Measurements from ENCODE around the gene PDE4D. TPM values are rescaled to one million over a fixed set of nuclear protein-coding genes. Genes with fewer than 3 reads are reported as not detected.
A peak's percentile ranks its signal among the peaks of the same experiment; 100 is the strongest.
"Not testable (repeated sequence)": the region's sequence is repeated elsewhere in the genome, so short reads cannot be mapped to it uniquely, and the experiment has no call there.

PDE4D gene
- total RNA-seq, 1 experiment from 2014 or later, result 34.2 TPM

DNA sequence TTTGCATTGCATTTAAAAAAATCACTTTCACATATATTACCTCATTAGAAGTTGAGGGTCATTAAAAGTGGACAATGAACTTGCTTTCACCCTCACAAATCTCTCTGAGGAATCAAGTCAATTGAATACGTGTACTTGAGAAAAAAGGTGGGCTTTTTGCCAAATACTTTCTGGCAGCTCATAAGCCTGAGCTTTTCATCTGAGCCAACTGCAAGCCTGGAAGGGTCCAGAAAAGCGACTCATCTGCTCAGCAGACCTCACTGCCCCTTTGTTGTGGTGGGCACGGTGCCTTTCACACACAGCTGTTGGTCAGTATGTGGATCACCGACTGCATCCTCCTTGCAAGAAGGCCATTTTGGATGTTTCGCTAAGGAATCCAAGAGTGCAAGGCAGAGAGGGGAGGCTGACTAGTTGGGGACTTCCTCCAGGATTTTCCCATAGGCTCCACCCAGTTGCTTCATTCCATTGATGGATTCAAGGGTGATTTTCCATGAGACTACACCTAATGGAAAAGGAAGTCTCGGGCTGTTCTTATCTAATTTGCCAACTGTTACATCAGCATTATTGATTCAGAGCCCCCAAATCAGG, 564.7 kb downstream of the PDE4D start:
- DNase-seq (ENCODE audit: low spot score), result peak; percentile 52

DNA sequence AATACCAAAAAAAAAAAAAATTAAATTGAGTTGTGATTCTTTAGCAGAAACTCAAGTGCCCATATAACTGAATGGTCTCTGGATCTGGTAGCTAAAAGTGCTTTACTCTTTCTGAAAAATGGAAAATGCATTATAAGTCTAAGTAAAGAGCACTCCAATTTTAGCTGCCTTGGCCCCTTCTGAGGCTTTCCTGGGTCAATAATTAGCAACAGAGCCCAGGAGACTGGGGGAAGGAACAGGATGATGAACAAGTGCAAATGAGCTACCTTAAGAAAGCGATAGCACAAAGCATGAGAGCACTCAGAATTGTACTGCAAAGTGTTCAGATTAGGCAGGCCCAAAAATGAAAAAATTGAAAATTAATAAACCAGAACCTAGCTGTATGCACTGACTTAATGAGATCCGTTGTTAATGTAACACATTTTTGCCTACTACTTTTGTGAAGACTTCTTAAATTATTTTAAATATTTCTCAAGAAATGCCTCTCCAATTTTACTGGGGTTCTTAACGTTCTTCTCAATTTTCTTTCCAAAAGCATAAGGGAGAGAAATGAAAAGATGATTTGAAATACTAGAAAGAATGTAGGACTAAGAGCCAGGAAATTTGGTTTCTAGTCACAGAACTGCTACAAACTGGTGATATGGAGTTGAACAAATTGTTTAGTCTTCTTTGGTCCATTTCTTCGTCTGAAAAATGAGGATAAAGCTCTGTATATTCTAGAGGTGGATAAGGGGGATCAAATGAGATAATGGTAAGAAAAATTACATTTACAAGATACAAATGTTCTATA, 566.1 kb downstream of the PDE4D start:
- no peak for DNase-seq (ENCODE audit: low spot score)

DNA sequence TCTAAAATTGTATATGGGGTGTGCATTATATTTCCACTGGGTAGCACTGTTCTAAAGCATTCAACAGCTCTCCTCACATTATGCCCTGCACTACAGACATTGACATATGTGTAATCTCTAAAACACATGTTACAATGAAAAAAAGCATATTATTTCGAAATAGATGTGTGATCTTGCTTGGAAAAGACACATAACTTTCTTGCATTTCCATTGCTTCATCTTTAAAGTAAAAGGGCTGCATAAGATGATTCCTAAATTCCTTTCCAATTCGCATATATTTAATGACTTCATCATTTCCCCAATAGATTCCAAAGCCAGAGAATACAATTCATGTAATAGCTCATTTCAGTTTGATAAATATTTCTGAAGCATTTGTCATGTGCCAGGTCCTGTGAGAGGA, 566.9 kb downstream of the PDE4D start:
- no peak for DNase-seq (ENCODE audit: low spot score)

DNA sequence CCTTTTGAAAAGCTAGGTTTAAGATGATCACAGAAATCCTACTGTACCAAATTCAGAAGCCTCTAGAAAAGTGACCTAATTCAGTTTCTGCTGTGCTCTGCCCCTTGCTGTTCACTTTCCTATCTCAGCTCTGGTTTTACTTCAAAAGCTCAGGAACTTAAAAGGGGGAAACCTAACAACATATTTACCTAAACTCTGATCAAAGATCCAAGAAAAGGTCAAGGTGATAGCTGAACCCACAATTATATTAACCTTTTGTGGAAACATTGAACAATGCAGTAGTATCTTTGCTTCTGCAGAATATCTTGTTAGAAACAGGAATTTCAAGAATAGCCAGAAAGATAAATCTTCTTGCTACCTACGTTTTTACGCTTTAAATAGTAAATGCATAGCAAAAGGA, 568.5 kb downstream of the PDE4D start:
- DNase-seq (ENCODE audit: low spot score), result no peak

DNA sequence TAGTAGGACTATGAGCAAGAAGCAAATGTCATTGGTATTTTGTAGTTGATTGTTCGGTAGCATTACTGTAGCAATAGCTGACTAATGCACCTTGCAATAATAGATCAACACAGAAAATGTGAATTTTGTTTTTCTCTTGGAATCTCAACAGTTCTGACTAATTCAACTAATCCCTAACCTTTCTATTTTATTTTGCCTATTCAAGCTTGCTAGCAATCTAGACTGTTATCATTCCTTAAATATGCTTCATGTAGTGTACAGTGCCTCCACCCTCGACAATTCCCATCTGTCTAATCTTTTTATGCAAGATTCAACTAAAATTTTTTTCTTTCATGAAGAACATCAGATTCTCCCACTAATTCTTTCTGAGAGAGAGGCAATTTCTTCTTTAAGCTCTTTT, 570.6 kb downstream of the PDE4D start:
- DNase-seq (ENCODE audit: low spot score), result no peak

DNA sequence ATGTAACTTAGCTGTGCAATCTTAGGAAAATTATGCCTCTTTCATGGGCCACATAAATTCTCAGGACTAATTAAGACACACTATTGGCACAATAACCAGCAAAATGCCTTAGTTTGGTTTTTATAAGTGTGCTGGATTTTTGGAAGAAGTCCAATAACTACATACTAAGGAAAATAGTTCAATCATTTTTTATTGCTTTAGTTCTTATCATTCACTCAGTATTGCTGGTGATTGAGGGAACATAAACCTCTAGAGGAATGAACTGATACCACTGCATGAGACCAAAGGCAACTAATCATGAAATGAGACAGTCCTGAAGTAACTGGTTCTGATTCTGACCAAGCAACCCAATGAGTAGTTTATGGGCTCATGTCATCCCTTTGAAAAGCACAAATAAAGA, 571.5 kb downstream of the PDE4D start:
- no peak for DNase-seq (ENCODE audit: low spot score)

DNA sequence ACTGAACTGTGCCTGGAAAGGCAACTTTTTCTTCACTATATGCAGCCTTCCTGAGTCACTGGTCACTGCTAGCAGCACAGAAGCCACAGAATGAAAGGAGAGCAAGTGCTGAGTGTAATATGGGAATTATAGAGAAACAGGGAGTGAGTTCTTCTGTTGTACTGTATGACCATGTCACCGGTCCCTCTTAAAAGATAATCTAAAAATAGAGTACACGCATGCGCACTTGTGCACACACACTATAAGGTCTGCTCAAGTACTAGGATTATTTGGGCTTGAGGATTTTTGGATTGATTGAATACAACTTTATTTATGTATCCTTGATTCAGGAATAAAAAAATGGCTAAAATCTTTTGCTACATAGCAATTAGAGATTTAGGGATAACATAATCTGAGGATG, 571.9 kb downstream of the PDE4D start:
- no peak for DNase-seq (ENCODE audit: low spot score)

DNA sequence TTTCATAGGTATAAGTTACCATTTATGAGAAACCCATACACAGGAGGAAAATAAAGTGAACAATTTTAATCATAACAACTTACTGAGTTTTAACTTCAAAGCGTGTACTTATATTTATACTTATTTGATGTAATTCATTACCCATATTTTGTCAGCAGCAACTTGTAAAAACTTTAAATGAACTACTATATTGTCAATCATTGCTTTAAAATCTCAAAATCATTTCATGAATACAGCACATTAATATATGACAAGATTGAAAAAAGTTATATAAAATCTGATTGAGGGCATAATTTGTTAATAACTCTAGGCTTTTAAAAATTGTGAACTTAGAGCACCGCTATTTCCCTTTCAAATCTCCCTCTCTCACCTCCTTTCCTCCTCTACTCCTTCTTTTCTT, 573.1 kb downstream of the PDE4D start:
- no peak for DNase-seq (ENCODE audit: low spot score)

DNA sequence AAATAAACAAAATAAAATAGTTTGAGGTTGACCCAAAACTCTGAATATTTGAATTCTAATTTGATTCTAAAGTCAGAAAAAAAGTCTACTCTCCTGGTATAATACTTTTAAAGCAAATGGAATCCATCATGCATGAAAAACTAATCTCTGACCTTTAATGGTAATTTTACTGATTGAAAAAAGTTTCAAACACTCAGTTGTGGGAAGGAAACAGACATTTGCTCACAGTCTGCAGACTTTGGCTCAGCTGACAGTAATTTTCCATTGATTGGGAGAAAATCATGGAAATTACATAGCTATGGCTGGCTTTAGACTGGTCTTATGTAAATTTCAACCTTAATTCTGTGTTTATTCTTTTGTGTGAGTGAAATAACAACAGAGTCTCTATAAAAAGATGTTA, 574.3 kb downstream of the PDE4D start:
- DNase-seq (ENCODE audit: low spot score), result no peak

DNA sequence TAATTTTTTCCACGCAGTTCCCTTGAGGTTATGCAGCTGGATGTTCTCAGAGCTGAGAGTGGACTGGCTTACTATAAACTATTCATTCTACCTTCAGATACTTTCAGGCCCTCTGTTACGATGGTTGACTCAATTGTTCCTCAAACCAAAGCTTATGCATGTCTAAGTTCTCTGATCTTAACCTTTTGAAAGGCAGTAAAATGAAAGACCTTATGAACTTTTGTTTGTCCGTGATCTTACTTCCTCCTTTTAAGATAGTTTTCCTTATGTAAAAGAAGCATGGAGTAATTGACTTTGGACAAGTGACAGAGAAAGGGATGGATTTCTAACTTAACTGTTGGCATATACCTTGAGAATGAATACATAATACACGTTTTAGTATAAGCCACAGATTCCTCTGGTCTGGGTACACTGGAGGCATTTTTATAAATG, 575.7 kb downstream of the PDE4D start:
- no peak for DNase-seq (ENCODE audit: low spot score)

DNA sequence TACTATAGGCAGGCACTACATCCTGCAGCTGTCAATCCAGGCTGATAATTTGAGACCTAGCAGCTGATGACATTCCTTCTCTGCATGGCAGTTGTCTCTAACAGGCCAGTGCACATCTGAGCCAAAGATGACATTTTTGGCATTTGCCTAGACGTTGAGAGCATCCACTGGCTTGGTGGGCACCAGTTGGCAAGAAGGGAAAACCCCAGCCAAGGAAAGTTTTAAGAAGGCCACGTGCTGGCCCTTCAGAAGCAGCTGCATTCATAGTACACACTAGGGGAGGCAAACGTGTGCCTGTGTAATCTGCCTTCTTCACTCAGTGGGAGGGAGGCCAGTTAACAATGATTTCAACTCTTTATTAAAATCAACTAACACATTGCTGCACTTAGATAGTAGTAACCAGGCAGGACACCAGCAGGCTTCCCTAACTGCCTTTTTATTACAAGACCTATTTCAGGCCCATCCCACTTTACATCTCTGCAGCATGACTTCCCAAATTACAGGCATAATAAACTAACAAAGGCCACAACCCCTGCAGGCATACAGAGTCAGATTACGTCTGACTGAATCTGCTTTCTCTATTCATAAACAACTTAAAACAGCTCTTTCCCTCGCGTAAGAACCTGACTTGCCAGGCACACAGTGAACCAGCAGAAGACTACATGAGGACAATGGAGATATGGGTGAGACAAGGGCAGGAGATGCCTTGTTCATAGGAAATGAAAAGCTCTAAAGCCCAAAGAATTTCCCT, 576.3 kb downstream of the PDE4D start:
- peak; percentile 89 for DNase-seq (ENCODE audit: low spot score)

DNA sequence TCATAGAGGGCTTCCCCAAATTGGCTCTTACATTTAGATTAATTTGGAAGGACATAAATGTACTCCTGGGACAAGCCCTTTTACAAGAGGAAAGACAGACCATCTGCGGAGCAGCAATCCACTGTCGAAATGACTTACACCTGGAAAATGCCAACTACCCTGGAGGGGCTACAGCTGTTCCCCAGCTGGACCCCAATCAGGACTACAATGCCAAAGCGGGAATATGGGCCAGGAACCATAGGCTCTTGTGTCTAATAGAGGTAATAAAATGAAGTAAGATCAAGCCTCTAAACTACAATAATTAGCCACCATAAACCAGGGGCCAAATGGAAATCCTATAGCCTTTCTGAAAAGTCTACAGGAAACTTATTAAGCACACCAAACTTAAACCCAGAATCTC, 581.3 kb downstream of the PDE4D start:
- DNase-seq (ENCODE audit: low spot score), result no peak

DNA sequence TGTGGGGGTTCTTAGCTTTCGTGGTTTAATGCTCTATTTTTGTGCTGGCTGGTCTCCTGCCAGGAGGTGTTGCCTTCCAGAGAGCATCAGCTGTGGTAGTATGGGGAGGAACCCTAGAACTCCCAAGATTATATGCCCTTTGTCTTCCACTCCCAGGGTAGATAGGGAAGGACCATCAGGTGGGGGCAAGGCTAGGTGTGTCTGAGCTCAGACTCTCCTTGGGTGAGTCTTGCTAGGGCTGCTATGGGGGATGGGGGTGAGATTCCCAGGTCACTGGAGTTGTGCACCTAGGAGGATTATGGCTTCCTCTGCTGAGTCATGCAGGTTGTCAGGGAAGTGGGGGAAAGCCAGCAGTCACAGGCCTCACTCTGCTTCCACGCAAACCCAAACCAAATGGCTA, 584.8 kb downstream of the PDE4D start:
- DNase-seq (ENCODE audit: low spot score), result not testable (repeated sequence)

DNA sequence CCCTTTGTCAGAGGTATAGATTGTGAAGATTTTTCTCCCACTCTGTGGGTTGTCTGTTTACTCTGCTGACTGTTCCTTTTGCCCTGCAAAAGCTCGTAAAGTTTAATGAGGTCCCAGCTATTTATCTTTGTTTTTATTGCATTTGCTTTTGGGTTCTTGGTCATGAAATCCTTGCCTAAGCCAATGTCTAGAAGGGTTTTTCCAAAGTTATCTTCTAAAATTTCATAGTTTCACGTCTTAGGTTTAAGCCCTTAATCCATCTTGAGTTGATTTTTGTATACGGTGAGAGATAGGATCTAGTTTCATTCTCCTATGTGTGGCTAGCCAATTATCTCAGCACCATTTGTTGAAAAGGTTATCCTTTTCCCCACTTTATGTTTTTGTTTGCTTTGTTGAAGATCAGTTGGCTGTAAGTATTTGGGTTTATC, 590.2 kb downstream of the PDE4D start:
- peak; percentile 65 for DNase-seq (ENCODE audit: low spot score)

DNA sequence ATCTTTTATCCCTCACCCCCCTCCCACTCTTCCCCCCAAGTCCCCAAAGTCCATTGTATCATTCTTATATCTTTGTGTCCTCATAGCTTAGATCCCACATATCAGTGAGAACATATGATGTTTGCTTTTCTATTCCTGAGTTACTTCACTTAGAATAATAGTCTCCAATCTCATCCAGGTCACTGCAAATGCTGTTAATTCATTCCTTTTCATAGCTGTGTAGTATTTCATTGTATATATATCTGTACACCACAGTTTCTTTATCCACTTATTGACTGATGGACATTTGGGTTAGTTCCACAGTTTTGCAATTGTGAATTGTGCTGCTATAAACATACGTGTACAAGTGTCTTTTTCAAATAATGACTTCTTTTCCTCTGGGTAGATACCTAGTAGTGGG, 591.0 kb downstream of the PDE4D start:
- not testable (repeated sequence) for DNase-seq (ENCODE audit: low spot score)

DNA sequence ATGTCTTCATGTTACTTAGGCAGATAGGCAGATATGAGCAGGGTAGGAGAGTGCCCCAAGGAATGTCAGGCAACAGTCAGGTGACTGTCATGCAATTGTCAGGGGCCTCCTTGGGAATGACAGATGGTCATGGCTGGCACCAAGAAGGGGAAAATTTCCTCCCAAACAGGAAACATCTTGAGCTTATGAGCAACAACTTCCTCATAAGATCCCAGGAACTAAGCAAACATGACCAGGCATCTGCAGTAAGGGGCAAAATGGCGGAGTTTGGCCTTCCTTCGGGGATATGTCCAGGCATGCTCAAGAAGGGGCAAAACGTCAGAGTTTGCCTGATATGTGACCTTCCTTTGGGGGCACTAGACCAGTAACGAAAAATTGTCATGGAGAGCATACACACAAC, 591.8 kb downstream of the PDE4D start:
- no peak for DNase-seq (ENCODE audit: low spot score)

DNA sequence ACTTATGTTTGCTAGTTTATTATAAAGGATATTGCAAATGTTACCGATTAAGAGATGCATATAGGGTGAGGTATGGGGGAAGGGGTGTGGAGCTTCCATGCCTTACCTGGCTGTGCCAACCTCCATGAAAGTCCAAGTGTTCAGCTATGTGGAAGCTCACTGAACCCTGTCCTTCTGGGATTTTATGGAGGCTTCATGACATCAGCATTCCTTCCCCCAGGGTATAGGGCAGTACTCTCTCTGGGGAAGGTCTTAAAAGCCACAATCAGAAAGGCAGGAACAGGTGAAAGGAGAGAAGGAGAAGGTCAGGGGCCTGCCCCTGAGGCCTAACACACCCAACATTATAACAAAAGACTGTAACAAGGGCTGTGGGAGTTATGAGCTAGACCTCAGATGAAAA, 592.6 kb downstream of the PDE4D start:
- DNase-seq (ENCODE audit: low spot score), result no peak

DNA sequence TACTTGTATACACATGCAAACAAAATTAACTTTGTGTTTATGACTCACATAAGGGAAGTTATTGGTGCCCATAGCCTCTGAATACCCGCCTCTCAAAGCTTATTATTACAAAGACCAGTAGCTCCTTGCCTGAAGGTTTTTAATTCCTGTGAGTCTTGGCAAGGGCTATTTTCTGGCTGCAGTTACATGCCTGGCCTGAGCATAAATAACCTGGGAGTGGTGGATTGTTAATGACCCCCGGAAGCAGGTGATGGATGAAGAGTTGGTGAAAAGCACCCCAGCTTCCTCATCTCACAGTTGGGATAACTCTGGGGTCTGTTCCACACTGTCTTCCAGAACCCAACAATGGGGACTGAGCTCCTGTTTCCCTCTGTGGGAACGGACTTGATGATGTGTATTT, 594.5 kb downstream of the PDE4D start:
- peak; percentile 29 for DNase-seq (ENCODE audit: low spot score)

DNA sequence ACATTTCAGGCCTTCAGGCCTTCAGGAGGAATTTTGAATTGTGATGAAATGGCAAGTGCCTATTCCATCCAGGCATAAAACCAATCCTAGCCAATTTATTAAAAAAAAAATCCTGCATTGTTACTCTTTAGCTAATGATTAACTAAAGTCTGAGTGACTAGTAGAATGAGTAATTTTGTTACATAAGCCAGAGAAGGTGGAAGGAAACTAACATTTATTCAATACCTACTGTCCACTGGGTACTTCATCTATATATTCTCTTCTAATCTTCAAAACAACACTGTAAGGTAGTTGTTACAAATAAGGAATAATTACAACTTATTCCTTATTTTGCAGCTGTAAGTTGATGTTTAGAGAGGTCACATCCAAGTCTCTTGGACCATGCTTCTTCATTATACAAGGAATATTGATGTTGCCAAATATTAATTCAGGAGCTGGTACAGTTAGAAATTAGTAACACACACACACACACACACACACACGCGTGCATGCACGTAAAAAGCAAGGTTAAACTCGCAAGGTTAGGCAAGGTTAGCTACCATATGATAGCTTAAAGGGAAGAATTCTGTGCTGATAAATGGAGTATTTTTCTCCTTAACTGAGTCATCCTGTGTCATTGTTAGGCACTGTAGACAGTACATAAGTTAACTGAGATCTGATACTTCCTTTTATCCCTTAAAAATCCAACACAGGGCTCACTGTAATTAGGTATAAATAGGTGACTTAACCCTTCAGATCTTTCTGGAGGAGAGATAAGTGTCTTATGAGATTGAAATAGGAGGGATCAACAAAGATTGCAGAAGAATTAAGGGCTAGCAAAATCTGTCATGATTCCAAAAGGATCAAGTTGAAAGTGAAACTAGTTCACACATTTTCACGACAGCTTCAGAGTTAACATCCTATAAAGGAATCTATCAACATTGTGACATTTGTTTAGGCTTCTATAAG, 596.9 kb downstream of the PDE4D start:
- no peak for DNase-seq (ENCODE audit: low spot score)

DNA sequence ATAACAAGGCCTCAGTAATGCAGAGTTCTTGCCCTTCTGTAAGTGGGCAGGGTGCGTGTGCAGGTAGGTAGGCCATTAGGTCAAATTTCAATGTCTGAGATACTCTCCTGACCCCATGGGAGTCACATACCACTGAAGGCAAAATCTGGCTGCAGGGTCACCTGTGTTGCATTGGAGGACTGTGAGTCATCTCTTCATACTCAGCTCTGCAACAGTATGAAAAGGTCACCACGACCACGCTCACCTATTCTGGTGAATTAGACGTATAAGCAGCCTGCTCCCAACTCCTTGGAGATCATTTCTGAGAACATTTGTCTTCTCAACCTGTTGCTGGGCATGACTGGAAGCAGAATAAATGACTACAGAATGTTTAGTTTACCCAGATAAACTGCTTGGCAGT, 599.8 kb downstream of the PDE4D start:
- no peak for DNase-seq (ENCODE audit: low spot score)

DNA sequence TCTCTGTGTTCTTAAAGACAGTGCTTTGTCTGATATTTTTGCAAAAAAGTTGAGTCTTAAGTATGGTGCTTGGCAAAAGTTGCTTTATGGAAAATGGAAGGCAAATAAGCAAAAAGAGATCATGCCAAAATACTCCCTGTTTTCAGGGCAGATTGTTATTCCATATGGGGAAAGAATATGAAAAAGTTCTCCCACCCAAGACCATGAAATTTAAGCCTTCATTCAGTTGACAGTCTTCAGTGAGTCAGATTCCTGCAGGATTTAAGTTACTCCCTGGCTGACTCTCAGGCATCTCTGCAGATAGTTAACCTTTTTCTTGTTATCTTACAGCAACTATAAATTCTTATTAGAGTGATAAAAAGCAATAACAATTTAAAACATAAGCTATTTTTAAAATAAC, 601.6 kb downstream of the PDE4D start:
- no peak for DNase-seq (ENCODE audit: low spot score)

DNA sequence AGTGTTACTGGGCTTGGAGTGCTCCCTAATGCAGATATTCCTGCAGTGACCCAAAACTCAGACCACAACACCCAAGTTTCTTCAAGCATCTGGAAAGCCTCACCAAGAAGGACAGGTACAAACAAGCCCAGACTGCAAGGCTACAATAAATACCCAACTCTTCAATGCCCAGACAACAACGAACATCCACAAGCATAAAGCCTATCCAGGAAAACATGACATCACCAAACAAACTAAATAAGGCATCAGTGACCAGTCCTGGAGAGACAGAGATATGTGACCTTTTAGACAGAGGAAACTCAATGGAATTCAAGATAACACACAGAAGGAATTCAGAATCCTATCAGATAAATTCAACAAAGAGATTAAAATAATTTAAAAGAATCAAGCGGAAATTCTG, 605.6 kb downstream of the PDE4D start:
- DNase-seq (ENCODE audit: low spot score), result no peak
